ENCODE measurements around the gene MAJIN.

GRCh38 chr11:64967375-64967774 lies 4.5 kb downstream of the MAJIN start:
- TF ChIP-seq CTCF (IDR thresholded peaks at IDR 0.05; ENCODE audit: low read depth, low read length) (no peak), EZH2phosphoT487 (IDR thresholded peaks at IDR 0.05; ENCODE audit: low read depth) (no peak)

Measured in OCI-LY3 (cell line).